Prostate gland (tissue), 2 donors: ENCODE measurements around the gene ENC1. TPM values are rescaled to one million over a fixed set of nuclear protein-coding genes. Genes with fewer than 3 reads are reported as not detected.

Experiments used
- DNase-seq: peaks from one replicate; pipeline ENCODE4 v3.0.0-alpha.2; 2019; ENCODE audit warnings: low spot score
- H3K27ac ChIP-seq, 2 donors: fragments of 200-600 bp; sonication (generic); 2 replicates each; pipeline ENCODE4 v1.5.1; 2017 to 2019
- H3K27me3 ChIP-seq: fragments of 200-600 bp; sonication (generic); replicated peaks from 2 replicates; pipeline ENCODE4 v1.5.1; 2019; ENCODE audit not compliant: insufficient read depth
- H3K36me3 ChIP-seq, 2 donors: fragments of 200-600 bp; sonication (generic); 1 replicate in 1 of 2; 2 replicates in 1 of 2; pipeline versions ENCODE4 v1.5.1 to v1.8.1; 2017 to 2019
- H3K4me1 ChIP-seq: fragments of 200-600 bp; sonication (generic); replicated peaks from 2 replicates; pipeline ENCODE4 v1.5.1; 2019
- H3K4me3 ChIP-seq, 2 donors: fragments of 200-600 bp; sonication (generic); 2 replicates each; pipeline ENCODE4 v1.5.1; 2017 to 2019
- H3K9me3 ChIP-seq: fragments of 200-600 bp; sonication (generic); 2 replicates; pipeline ENCODE4 v1.5.1; 2017
- CTCF ChIP-seq, 4 experiments: fragments of 200-600 bp in 2 of 4; fragments of 450-650 bp in 2 of 4; sonication (generic) in 2 of 4; IDR thresholded peaks; 1 replicate in 3 of 4; 2 replicates in 1 of 4; pipeline ENCODE4 v1.5.1; 2016 to 2019; ENCODE audit warnings: antibody characterized with exemption in 4 of 4, mild to moderate bottlenecking in 2 of 4, moderate library complexity in 2 of 4
- POLR2A ChIP-seq: fragments of 450-650 bp; IDR thresholded peaks from one replicate; pipeline ENCODE4 v1.6.1; 2016; ENCODE audit warnings: antibody characterized with exemption, mild to moderate bottlenecking
- POLR2AphosphoS5 ChIP-seq: sonication (generic); formaldehyde crosslinking; IDR thresholded peaks from one replicate; pipeline ENCODE4 v1.6.1; 2017; ENCODE audit warnings: antibody characterized with exemption
- WGBS: methylation state at CpG from one replicate; pipeline ENCODE4 v1.1.5; 2018; 5-methylcytosine and 5-hydroxymethylcytosine counted together
- intact Hi-C: fragments of 100-400 bp; cut with DNase I; formaldehyde crosslinking; loops from one replicate; pipeline ENCODE4 v1.14.2; 2022
- total RNA-seq, 2 donors: library from RNA; depleted of rRNA; stranded (reverse); fragments of >200 nt; gene quantifications; one replicate each; pipeline ENCODE4 v1.1.0, GENCODE V29; 2016

ENC1 gene
- total RNA-seq, 2 donors from 2014 or later = 78.1 to 103 TPM

GRCh38 chr5:74670396-74671038 lies 30.0 kb upstream of the ENC1 start:
- TF ChIP-seq POLR2A (no peak), POLR2AphosphoS5 (no peak), CTCF (IDR thresholded peaks at IDR 0.05) (no peak)
- no peaks in the 10 kb centered on the region for H3K36me3 ChIP-seq
- no peaks in the 10 kb centered on the region for H3K27me3 ChIP-seq
- no peak for DNase-seq
- H3K27ac ChIP-seq = no peak overlapping the region
- WGBS = 87% methylated on average over 11 of the region's 11 CpGs
- H3K4me1 ChIP-seq = no peaks in the 10 kb centered on the region
- intact Hi-C loops = loop anchor here (5.0 to 10.0 kb wide), 3 partner anchors 97 to 1584 kb away; partner anchors contain the start of genes GFM2 and NSA2
- no peak overlapping the region for H3K4me3 ChIP-seq
- no peaks in the 10 kb centered on the region for H3K9me3 ChIP-seq

- WGBS = 81% methylated on average over 2 of the region's 2 CpGs
- Histone ChIP-seq H3K36me3 (no peaks in the 10 kb centered on the region), H3K27ac (no peak overlapping the region), H3K9me3 (no peaks in the 10 kb centered on the region), H3K4me1 (no peaks in the 10 kb centered on the region), H3K4me3 (no peak overlapping the region), H3K27me3 (no peaks in the 10 kb centered on the region)
- TF ChIP-seq POLR2A = no peak
- no peak for TF ChIP-seq CTCF (IDR thresholded peaks at IDR 0.05)
- no peak for TF ChIP-seq POLR2AphosphoS5
- intact Hi-C loops = loop anchor here (5.0 to 10.0 kb wide), 3 partner anchors 97 to 1585 kb away; partner anchors contain the start of genes GFM2 and NSA2
- no peak for DNase-seq
Measured at GRCh38 chr5:74669821-74670220, 29.3 kb upstream of the ENC1 start.

- 91% methylated on average over 4 of the region's 4 CpGs for WGBS
- H3K4me3 ChIP-seq = no peak overlapping the region
- H3K36me3 ChIP-seq = no peaks in the 10 kb centered on the region
- no peak for DNase-seq
- no peaks in the 10 kb centered on the region for H3K27me3 ChIP-seq
- H3K4me1 ChIP-seq = no peaks in the 10 kb centered on the region
- H3K27ac ChIP-seq = no peak overlapping the region
- intact Hi-C loops = no loop called here
- no peak for TF ChIP-seq POLR2AphosphoS5
- no peak for TF ChIP-seq CTCF (IDR thresholded peaks at IDR 0.05)
- no peak for TF ChIP-seq POLR2A
- no peaks in the 10 kb centered on the region for H3K9me3 ChIP-seq
Measured at GRCh38 chr5:74667396-74667795, 26.9 kb upstream of the ENC1 start.

GRCh38 chr5:74665816-74666215 lies 25.3 kb upstream of the ENC1 start:
- WGBS = 31% methylated on average over 1 of the region's 1 CpG
- no peak for TF ChIP-seq CTCF (IDR thresholded peaks at IDR 0.05)
- TF ChIP-seq POLR2AphosphoS5 = no peak
- TF ChIP-seq POLR2A = no peak
- H3K4me3 ChIP-seq = no peak overlapping the region
- DNase-seq = no peak
- H3K27ac ChIP-seq = no peak overlapping the region
- H3K27me3 ChIP-seq = no peaks in the 10 kb centered on the region
- no peaks in the 10 kb centered on the region for H3K9me3 ChIP-seq
- intact Hi-C loops = no loop called here
- no peaks in the 10 kb centered on the region for H3K4me1 ChIP-seq
- no peaks in the 10 kb centered on the region for H3K36me3 ChIP-seq

- DNase-seq = no peak
- 31% methylated on average over 2 of the region's 2 CpGs for WGBS
- intact Hi-C loops = no loop called here
- no peaks in the 10 kb centered on the region for H3K4me1 ChIP-seq
- no peak for TF ChIP-seq CTCF (IDR thresholded peaks at IDR 0.05)
- TF ChIP-seq POLR2AphosphoS5 = no peak
- TF ChIP-seq POLR2A = no peak
- no peak overlapping the region for H3K4me3 ChIP-seq
- no peak overlapping the region for H3K27ac ChIP-seq
- no peaks in the 10 kb centered on the region for H3K36me3 ChIP-seq
- H3K27me3 ChIP-seq = no peaks in the 10 kb centered on the region
- no peaks in the 10 kb centered on the region for H3K9me3 ChIP-seq
Measured at GRCh38 chr5:74665273-74665672, 24.7 kb upstream of the ENC1 start.
